ENCODE results near the gene CEP85.
A peak's percentile ranks its signal among the peaks of the same experiment; 100 is the strongest.

CEP85 gene

DNA sequence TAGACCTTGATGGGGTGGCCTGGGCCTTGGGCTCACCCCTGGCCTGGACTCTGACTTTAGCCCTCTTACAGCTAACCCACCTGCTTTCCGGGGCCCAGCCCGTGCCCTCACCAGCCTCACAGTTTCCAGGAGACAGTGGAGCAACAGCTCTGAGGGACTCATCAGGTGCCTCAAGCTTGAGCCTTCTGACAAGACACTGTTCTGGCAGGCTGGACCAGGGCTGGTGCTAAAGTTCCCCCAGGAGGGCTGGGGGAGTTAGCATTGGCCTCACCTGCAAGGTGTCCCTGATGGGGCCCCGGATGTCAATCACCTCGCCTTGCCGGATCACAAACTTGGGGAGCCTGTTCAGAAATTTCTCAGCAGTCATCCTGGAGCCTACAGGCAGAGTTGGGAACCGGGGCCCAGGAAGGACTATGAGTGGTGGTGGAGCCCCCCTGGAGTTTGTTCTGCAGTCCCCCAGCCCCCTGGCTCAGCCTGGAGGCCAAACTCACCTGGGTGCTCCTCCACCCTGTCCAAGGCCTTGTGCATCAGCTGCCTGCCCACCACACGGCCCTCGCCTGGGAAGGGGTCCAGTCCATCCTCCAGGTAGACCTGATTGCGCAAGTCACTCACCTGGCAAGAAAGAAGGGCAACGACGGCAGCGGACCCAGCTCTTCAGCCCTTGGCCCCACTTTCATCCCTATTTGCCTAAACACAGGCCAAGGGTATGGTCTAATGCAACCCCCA lies 50.0 kb downstream of the CEP85 start:
- no peaks in the 10 kb centered on the region for H3K9me2 ChIP-seq (replicated peaks; ENCODE audit: low read depth, low read length)
- peak overlapping the region; percentile 45 for H3K4me3 ChIP-seq (ENCODE audit: low read length, poor library complexity, severe bottlenecking)
- peaks cover 20% of the 10 kb centered on the region for H3F3A ChIP-seq (ENCODE audit: low read depth)
- H3K36me3 ChIP-seq (ENCODE audit: insufficient read depth, low read length), result no peaks in the 10 kb centered on the region
- TF ChIP-seq, protein P1, sequence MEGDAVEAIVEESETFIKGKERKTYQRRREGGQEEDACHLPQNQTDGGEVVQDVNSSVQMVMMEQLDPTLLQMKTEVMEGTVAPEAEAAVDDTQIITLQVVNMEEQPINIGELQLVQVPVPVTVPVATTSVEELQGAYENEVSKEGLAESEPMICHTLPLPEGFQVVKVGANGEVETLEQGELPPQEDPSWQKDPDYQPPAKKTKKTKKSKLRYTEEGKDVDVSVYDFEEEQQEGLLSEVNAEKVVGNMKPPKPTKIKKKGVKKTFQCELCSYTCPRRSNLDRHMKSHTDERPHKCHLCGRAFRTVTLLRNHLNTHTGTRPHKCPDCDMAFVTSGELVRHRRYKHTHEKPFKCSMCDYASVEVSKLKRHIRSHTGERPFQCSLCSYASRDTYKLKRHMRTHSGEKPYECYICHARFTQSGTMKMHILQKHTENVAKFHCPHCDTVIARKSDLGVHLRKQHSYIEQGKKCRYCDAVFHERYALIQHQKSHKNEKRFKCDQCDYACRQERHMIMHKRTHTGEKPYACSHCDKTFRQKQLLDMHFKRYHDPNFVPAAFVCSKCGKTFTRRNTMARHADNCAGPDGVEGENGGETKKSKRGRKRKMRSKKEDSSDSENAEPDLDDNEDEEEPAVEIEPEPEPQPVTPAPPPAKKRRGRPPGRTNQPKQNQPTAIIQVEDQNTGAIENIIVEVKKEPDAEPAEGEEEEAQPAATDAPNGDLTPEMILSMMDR (conservative IDR thresholded peaks at IDR 0.05; ENCODE audit: low read length), result no peak
- no peak for TF ChIP-seq EZH2phosphoT487 (IDR thresholded peaks at IDR 0.05; ENCODE audit: borderline replicate concordance)
- no peaks in the 10 kb centered on the region for H3K9me3 ChIP-seq (ENCODE audit: insufficient read depth, low read depth, low read length)
- peak overlapping the region; percentile 44 for H3K9ac ChIP-seq (ENCODE audit: low read depth, low read length, poor library complexity, severe bottlenecking)
- H3K4me1 ChIP-seq (ENCODE audit: insufficient read depth, low read length, poor library complexity, severe bottlenecking), result peaks cover 79% of the 10 kb centered on the region
- peaks cover 46% of the 10 kb centered on the region for H3K79me2 ChIP-seq (ENCODE audit: insufficient read depth, low read length)
- peaks cover 9% of the 10 kb centered on the region for H4K20me1 ChIP-seq (ENCODE audit: insufficient read depth, low read length, poor library complexity, severe bottlenecking)
- H3K27me3 ChIP-seq (ENCODE audit: insufficient read depth, low read length, poor library complexity, severe bottlenecking), result no peaks in the 10 kb centered on the region
- no peak overlapping the region for H2AFZ ChIP-seq (ENCODE audit: low read length)
- peak overlapping the region; percentile 88 for H3K4me2 ChIP-seq (ENCODE audit: low read depth, low read length, poor library complexity, severe bottlenecking)

DNA sequence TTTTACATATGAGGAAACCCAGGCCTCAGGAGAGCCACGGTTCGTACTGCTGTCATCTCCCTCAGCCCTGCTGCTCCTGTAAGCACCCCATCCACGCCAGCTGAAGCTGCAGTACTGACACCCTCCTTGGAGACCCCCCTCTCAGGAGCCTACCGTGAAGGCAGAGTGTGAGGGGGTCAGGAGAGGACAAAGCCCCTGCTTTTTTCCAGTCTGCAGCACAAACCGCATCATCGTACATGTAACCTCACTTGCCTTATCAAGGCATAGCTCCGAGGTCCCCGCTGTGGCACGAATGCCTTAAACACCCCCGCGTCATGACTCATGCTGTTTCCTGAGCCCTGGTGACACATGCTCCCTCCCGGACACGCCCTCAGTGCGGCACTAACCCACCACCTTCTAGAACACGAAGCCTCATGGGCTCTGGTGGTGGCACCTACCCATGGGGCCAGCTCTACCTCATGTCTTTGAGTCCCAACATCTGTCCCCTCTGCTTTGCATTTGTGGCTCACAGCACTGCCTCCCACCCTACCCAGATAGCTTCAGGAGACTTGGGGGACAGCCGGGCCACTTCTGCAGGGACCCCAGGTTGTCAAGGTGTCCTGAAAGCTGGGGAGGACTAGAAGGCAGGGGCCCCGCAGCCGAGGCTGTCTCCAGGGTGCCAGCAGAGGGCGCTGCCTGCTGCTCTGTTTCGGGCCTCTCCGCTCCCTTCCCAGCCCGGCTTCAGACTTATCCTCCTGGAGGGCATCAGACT lies 50.8 kb downstream of the CEP85 start:
- Histone ChIP-seq H4K20me1 (ENCODE audit: insufficient read depth, low read length, poor library complexity, severe bottlenecking) (peaks cover 9% of the 10 kb centered on the region), H3K9ac (ENCODE audit: low read depth, low read length, poor library complexity, severe bottlenecking) (peak overlapping the region; percentile 88), H3F3A (ENCODE audit: low read depth) (peaks cover 26% of the 10 kb centered on the region), H3K9me2 (replicated peaks; ENCODE audit: low read depth, low read length) (no peaks in the 10 kb centered on the region), H3K27me3 (ENCODE audit: insufficient read depth, low read length, poor library complexity, severe bottlenecking) (no peaks in the 10 kb centered on the region), H3K9me3 (ENCODE audit: insufficient read depth, low read depth, low read length) (no peaks in the 10 kb centered on the region), H3K4me1 (ENCODE audit: insufficient read depth, low read length, poor library complexity, severe bottlenecking) (peaks cover 82% of the 10 kb centered on the region), H3K36me3 (ENCODE audit: insufficient read depth, low read length) (no peaks in the 10 kb centered on the region), H3K79me2 (ENCODE audit: insufficient read depth, low read length) (peaks cover 39% of the 10 kb centered on the region), H3K4me3 (ENCODE audit: low read length, poor library complexity, severe bottlenecking) (peak overlapping the region; percentile 45), H3K4me2 (ENCODE audit: low read depth, low read length, poor library complexity, severe bottlenecking) (peak overlapping the region; percentile 88), H2AFZ (ENCODE audit: low read length) (no peak overlapping the region)
- no peak for TF ChIP-seq EZH2phosphoT487 (IDR thresholded peaks at IDR 0.05; ENCODE audit: borderline replicate concordance)
- TF ChIP-seq, protein P1 (conservative IDR thresholded peaks at IDR 0.05; ENCODE audit: low read length), result peak; percentile 97

DNA sequence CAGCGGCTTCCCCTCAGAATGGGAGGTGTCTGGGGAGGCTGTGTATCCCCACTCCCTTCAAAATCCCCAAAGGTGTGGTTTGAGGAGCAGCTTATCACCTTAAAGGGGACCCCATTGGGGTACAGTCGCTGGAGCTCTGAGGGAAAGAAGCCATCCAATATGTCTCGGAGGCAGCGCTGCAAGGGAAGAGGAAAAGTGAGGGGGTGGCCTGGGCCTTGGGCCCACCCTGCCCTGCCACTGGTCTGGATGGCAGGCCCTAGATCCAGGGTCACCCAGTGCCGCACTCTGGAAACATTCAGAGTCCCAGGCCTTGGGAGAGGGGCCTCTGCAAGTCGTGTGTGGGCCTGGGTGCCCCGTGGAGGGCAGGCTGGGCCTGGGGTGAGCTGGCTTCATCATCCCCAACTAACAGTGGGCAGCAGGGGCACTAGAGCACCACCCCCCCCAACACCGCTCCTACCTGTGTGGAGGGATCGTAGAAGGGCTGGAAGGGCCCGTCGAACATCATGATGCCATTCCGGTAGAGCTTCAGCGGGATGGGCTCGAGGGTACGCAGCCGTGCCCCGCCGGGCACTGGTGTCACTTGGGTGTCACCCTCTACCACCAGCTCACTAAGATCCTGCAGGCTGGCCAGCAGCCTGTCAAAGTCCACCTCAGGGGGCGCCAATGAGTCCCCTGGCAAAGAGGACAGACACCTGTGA lies 51.5 kb downstream of the CEP85 start:
- Histone ChIP-seq H3K4me2 (ENCODE audit: low read depth, low read length, poor library complexity, severe bottlenecking) (peak overlapping the region; percentile 88), H2AFZ (ENCODE audit: low read length) (no peak overlapping the region), H3K36me3 (ENCODE audit: insufficient read depth, low read length) (no peaks in the 10 kb centered on the region), H3K9me3 (ENCODE audit: insufficient read depth, low read depth, low read length) (no peaks in the 10 kb centered on the region), H3K4me1 (ENCODE audit: insufficient read depth, low read length, poor library complexity, severe bottlenecking) (peaks cover 89% of the 10 kb centered on the region), H3K79me2 (ENCODE audit: insufficient read depth, low read length) (peaks cover 31% of the 10 kb centered on the region), H3K4me3 (ENCODE audit: low read length, poor library complexity, severe bottlenecking) (no peak overlapping the region), H3K9ac (ENCODE audit: low read depth, low read length, poor library complexity, severe bottlenecking) (peak overlapping the region; percentile 88), H3F3A (ENCODE audit: low read depth) (peaks cover 31% of the 10 kb centered on the region), H4K20me1 (ENCODE audit: insufficient read depth, low read length, poor library complexity, severe bottlenecking) (peaks cover 8% of the 10 kb centered on the region), H3K27me3 (ENCODE audit: insufficient read depth, low read length, poor library complexity, severe bottlenecking) (no peaks in the 10 kb centered on the region), H3K9me2 (replicated peaks; ENCODE audit: low read depth, low read length) (no peaks in the 10 kb centered on the region)
- TF ChIP-seq EZH2phosphoT487 (IDR thresholded peaks at IDR 0.05; ENCODE audit: borderline replicate concordance), result no peak
- TF ChIP-seq, protein P1 (conservative IDR thresholded peaks at IDR 0.05; ENCODE audit: low read length), result peak; percentile 81

All from Loucy (cell line).